ENCODE data around the gene ELF1. TPM values are rescaled to one million over a fixed set of nuclear protein-coding genes. Genes with fewer than 3 reads are reported as not detected.
"Not testable (repeated sequence)": the region's sequence is repeated elsewhere in the genome, so short reads cannot be mapped to it uniquely, and the experiment has no call there.

The ELF1 gene
- total RNA-seq, 2 experiments from 2014 or later = 70.8 to 71.2 TPM

DNA sequence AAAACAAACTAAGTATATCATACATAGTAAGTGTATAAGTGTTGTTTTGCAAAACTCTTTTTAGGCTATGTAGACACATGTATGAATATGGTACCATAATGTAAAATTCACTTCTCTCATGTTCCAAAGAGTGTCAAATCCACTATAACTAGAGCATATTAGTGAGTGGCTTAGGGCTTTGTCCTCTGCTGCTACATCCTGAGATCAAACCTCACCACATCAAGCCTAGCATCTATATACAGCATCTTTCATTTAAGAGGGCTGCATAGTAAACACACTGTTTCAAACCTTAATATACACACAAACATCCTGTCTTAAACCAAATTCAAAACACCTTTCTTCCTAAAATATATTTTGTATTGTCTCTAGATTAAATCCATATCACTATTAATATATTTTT lies 38.7 kb downstream of the ELF1 start:
- no peaks in the 10 kb centered on the region for H3K9me3 Mint-ChIP-seq
- no peak for DNase-seq
- intact Hi-C loops (cut with micrococcal nuclease) = loop anchor here (1.0 to 5.0 kb wide), 4 partner anchors 11 to 482 kb away; no protein-coding TSS in a partner anchor
- POLR2A ChIA-PET = interaction anchor here (6.8 kb wide), 1 partner anchor 36 kb away, joined by 87 read pairs; the partner anchor contains the start of gene ELF1
- peak overlapping the region; percentile 92 for H3K27ac Mint-ChIP-seq
- H3K4me1 Mint-ChIP-seq (ENCODE audit: low read depth) = peaks cover 67% of the 10 kb centered on the region
- CTCF ChIA-PET = interaction anchor here (1.9 kb wide), 1 partner anchor 32 kb away, joined by 4 read pairs; no protein-coding TSS in a partner anchor
- no peaks in the 10 kb centered on the region for H3K27me3 Mint-ChIP-seq
- H3K4me3 Mint-ChIP-seq = peak overlapping the region; percentile 81
- H3K36me3 Mint-ChIP-seq = peaks cover 32% of the 10 kb centered on the region

DNA sequence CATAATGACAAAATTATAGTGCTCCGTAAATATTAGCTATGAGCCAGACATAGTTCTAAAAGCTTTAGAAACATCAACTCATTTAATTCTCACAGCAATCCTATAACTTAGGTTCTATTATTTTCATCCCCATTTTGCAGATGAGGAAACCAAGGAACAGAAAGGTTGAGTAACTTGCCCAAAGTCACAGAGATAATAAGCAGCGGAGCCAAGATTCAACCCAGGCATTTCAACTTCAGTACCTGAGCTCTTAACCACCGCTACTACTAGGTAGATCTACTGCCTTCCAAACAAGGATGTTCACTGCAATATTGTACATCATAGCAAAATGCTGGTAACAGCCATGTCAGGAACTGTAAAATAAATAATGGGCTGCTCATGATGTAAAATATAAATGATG lies 39.9 kb downstream of the ELF1 start:
- peaks cover 34% of the 10 kb centered on the region for H3K36me3 Mint-ChIP-seq
- ChIA-PET POLR2A (interaction anchor here (1.0 to 6.8 kb wide), 4 partner anchors 29 to 82 kb away, joined by 3 to 87 read pairs (median 4); partner anchors contain the start of genes ELF1 and WBP4), CTCF (interaction anchor here (1.0 to 1.4 kb wide), 6 partner anchors 11 to 75 kb away, joined by 3 to 4 read pairs (median 3); no protein-coding TSS in a partner anchor)
- no peaks in the 10 kb centered on the region for H3K27me3 Mint-ChIP-seq
- peak; percentile 16 for DNase-seq
- peaks cover 71% of the 10 kb centered on the region for H3K4me1 Mint-ChIP-seq (ENCODE audit: low read depth)
- H3K4me3 Mint-ChIP-seq = peak overlapping the region; percentile 81
- H3K27ac Mint-ChIP-seq = peak overlapping the region; percentile 92
- intact Hi-C loops (cut with micrococcal nuclease) = no loop called here
- no peaks in the 10 kb centered on the region for H3K9me3 Mint-ChIP-seq

DNA sequence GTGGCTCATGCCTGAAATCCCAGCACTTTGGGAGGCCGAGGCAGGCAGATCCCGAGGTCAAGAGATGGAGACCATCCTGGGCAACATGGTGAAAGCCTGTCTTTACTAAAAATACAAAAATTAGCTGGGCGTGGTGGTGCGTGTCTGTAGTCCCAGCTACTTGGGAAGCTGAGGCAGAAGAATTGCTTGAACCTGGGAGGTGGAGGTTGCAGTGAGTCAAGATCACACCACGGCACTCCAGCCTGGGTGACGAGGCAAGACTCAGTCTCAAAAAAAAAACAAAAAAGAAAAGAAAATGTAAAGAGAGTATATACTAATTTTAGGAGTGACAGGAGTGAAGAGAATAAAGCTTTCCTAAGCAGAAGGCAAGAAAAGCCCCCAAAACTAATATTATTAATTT lies 41.0 kb downstream of the ELF1 start:
- intact Hi-C loops (cut with micrococcal nuclease); H3K27me3 Mint-ChIP-seq; H3K9me3 Mint-ChIP-seq: not testable (repeated sequence)
- Mint-ChIP-seq H3K4me3 (peak overlapping the region; percentile 81), H3K27ac (peak overlapping the region; percentile 92), H3K36me3 (peaks cover 34% of the 10 kb centered on the region), H3K4me1 (ENCODE audit: low read depth) (peaks cover 69% of the 10 kb centered on the region)
- DNase-seq = peak; percentile 52
- ChIA-PET POLR2A (interaction anchor here (0.6 to 6.8 kb wide), 4 partner anchors 11 to 38 kb away, joined by 3 to 87 read pairs (median 4); partner anchors contain the start of gene ELF1), CTCF (interaction anchor here (1.0 to 1.4 kb wide), 4 partner anchors 30 to 69 kb away, joined by 3 to 5 read pairs (median 4); no protein-coding TSS in a partner anchor)

DNA sequence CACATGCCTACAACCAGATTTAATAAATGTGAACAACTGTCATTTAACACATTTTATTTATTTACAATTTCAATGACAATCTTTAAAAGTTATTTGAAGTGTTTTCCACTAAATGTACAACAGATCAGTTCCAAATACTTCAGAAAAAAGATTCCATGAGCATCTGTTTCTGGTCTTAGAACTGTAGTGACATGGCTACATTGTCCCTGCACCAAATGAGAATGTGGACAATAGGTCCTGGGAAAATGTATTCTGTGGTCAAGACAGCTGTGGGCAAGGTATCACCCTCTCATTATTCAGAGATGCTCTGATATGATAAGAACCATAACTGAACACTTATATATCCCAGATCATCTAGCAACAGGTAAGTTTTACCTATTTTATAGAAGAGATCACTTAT lies 43.7 kb downstream of the ELF1 start:
- H3K27me3 Mint-ChIP-seq = no peaks in the 10 kb centered on the region
- peaks cover 85% of the 10 kb centered on the region for H3K4me1 Mint-ChIP-seq (ENCODE audit: low read depth)
- intact Hi-C loops (cut with micrococcal nuclease) = no loop called here
- ChIA-PET POLR2A (interaction anchor here (1.9 to 3.6 kb wide), 2 partner anchors 43 to 54 kb away, joined by 9 to 22 read pairs; partner anchors contain the start of gene ELF1), CTCF (interaction anchor here (0.8 to 2.2 kb wide), 11 partner anchors 11 to 247 kb away, joined by 3 to 22 read pairs (median 7); partner anchors contain the start of gene ELF1)
- H3K36me3 Mint-ChIP-seq = peaks cover 20% of the 10 kb centered on the region
- H3K27ac Mint-ChIP-seq = peak overlapping the region; percentile 92
- H3K9me3 Mint-ChIP-seq = no peaks in the 10 kb centered on the region
- H3K4me3 Mint-ChIP-seq = peak overlapping the region; percentile 36
- DNase-seq = no peak

DNA sequence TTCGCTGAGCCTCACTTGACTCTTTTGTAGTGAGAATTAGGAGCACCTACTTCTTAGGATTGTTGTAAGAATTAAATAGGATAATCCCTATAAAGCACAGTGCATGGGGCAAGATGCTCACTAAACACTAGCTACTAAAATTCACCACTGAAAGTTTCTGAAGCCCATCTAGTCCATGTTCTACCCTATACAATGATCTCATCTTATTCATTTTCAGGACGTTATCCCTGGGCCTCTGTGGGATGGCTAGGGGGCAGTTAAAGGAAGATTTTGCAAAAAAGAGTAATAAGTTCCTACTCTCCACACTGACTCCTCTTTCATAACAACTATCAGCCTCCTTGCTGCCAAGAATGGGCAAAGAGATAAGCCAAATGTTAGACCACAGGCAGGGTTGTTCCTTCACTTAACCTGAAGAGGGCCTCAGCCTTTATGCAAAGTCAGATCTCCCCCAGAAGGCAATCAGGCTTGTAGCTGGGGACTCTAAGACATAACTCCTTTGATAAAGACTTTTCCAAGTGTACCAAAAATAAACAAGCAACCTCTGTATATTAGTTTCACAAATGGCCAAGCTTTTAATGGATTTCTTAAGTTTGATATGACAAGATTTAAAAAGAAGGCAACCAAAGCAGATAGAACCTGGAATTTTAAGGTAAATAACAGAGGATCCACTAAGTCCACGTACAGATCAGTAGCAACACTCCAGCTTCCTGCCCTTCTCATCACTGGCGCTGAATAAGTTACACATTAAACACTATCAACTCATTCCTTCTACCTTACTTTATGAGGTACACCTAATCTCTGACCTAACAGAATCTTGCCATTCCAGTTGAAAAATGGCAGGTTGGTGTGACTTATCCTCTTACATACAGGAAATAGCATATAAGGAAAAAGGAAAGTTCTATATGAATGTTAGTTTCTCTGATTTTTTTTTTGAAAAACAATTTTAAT lies 44.4 kb downstream of the ELF1 start:
- H3K4me3 Mint-ChIP-seq = peak overlapping the region; percentile 56
- H3K4me1 Mint-ChIP-seq (ENCODE audit: low read depth) = peaks cover 87% of the 10 kb centered on the region
- ChIA-PET CTCF (interaction anchor here (0.6 to 2.8 kb wide), 34 partner anchors 10 to 336 kb away, joined by 3 to 22 read pairs (median 4); partner anchors contain the start of genes ELF1 and SLC25A15), POLR2A (interaction anchor here (0.8 to 3.6 kb wide), 6 partner anchors 12 to 80 kb away, joined by 3 to 22 read pairs (median 6); partner anchors contain the start of gene ELF1)
- H3K9me3 Mint-ChIP-seq = no peaks in the 10 kb centered on the region
- H3K36me3 Mint-ChIP-seq = peaks cover 18% of the 10 kb centered on the region
- peak overlapping the region; percentile 92 for H3K27ac Mint-ChIP-seq
- DNase-seq = peak; percentile 45
- H3K27me3 Mint-ChIP-seq = no peaks in the 10 kb centered on the region
- intact Hi-C loops (cut with micrococcal nuclease) = loop anchor here (1.0 kb wide), 3 partner anchors 8 to 158 kb away; partner anchors contain the start of genes ELF1 and KBTBD6

DNA sequence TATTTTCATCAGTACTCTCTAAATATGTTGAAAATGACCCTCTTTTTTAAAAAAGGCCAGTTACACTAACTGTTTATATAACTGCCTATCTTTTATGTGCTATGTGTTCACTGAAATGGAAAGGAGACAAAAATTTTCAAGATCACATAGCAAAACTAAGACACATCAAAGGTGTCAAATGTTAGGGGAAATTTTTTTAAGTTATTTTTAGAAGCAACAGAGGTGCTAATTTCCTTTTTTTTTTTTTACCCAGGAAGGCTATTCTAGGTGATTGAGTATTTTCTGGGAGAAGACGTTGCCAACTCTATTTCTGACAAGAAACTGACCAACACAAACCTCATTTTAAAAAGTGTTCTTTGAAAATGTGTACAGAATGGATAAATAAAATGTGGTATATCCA lies 45.7 kb downstream of the ELF1 start:
- H3K4me3 Mint-ChIP-seq = peak overlapping the region; percentile 33
- H3K9me3 Mint-ChIP-seq = no peaks in the 10 kb centered on the region
- H3K27me3 Mint-ChIP-seq = no peaks in the 10 kb centered on the region
- peak overlapping the region; percentile 92 for H3K27ac Mint-ChIP-seq
- CTCF ChIA-PET = interaction anchor here (0.7 to 2.8 kb wide), 17 partner anchors 11 to 206 kb away, joined by 3 to 22 read pairs (median 4); partner anchors contain the start of gene ELF1
- intact Hi-C loops (cut with micrococcal nuclease) = loop anchor here (2.0 kb wide), 1 partner anchor 13 kb away; no protein-coding TSS in a partner anchor
- POLR2A ChIA-PET = interaction anchor here (0.8 to 3.6 kb wide), 4 partner anchors 40 to 82 kb away, joined by 3 to 22 read pairs (median 8); partner anchors contain the start of gene ELF1
- peaks cover 12% of the 10 kb centered on the region for H3K36me3 Mint-ChIP-seq
- H3K4me1 Mint-ChIP-seq (ENCODE audit: low read depth) = peaks cover 91% of the 10 kb centered on the region
- DNase-seq = no peak

DNA sequence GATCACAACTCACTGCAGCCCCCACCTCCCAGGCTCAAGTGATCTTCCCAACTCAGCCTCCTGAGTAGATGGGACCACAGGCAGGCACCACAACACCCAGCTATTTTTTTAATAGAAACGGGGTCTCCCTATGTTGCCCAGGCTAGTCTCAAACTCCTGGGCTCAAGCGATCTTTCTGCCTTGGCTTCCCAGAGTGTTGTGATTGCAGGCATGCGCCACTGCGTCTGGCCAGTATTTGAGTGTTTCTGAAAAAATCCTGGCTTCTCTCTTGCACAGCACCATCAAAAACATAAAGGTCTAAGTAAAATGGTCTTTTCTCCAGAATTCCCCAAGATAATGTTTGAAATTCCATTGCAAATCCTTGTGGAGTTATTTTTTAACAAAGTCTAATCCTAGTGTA lies 47.8 kb downstream of the ELF1 start:
- intact Hi-C loops (cut with micrococcal nuclease) = no loop called here
- DNase-seq = no peak
- Mint-ChIP-seq H3K27me3 (no peaks in the 10 kb centered on the region), H3K4me3 (no peak overlapping the region), H3K4me1 (ENCODE audit: low read depth) (peaks cover 93% of the 10 kb centered on the region), H3K27ac (peak overlapping the region; percentile 63), H3K9me3 (no peaks in the 10 kb centered on the region), H3K36me3 (peaks cover 4% of the 10 kb centered on the region)
- ChIA-PET CTCF (interaction anchor here (1.3 kb wide), 1 partner anchor 83 kb away, joined by 3 read pairs; no protein-coding TSS in a partner anchor), POLR2A (interaction anchor here (1.3 to 1.7 kb wide), 3 partner anchors 34 to 50 kb away, joined by 4 to 7 read pairs (median 4); partner anchors contain the start of gene ELF1)

DNA sequence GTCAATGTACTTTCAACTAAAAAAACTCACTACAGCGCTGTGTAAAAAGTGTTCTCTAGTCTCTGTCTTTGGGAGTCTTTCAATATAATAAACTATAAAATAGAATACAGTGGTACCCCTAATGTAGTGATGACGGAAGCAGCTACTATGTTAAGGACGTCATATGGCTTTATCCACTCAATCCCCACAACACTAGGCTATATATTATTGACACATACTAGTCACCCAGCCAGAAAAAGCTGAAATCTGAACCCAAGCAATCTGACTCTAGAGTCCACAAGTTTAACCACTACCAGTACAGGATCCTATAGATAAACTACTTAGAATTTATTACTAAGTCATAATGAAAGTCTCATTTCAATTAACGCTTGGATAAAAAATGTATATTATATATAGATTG lies 48.3 kb downstream of the ELF1 start:
- Mint-ChIP-seq H3K36me3 (peaks cover 2% of the 10 kb centered on the region), H3K4me3 (peak overlapping the region; percentile 16), H3K27ac (peak overlapping the region; percentile 68), H3K27me3 (no peaks in the 10 kb centered on the region), H3K4me1 (ENCODE audit: low read depth) (peaks cover 92% of the 10 kb centered on the region), H3K9me3 (no peaks in the 10 kb centered on the region)
- ChIA-PET POLR2A (interaction anchor here (1.6 to 1.7 kb wide), 2 partner anchors 48 to 50 kb away, joined by 4 to 7 read pairs; partner anchors contain the start of gene ELF1), CTCF (interaction anchor here (1.3 kb wide), 1 partner anchor 83 kb away, joined by 3 read pairs; no protein-coding TSS in a partner anchor)
- DNase-seq = no peak
- intact Hi-C loops (cut with micrococcal nuclease) = no loop called here

DNA sequence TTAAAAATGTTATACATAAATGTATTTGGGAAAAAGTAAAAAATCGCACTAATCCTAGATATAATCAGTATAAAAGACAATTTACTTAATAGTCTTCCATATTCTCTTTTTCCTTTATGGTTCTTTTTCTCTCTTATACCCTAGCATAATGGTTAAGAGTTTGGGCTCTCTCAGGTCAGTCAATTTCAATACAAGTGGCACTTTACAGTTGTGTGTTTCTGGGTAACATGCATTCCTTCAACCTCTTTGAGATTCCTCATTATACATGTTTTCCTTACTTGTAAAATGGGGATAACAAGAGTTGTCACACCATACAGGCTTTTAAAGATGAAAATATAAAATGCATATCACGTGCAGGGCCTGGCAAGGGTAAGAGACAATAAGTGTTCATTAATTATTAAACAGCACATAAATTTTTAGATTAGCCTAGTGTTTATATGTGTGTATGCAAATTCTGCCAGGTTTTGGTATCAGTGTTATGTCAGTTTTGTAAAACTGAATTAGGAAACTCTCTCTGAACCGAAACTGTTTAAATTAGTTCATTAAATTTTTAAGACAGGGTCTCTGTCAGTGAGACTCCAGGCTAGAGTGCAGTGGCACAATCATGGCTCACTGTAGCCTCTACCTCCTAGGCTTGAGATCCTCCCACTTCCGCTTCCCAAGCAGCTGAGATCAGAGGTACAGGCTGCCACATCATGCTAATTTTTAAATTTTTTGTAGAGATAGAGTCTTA lies 49.8 kb downstream of the ELF1 start:
- H3K27ac Mint-ChIP-seq = peak overlapping the region; percentile 68
- no peaks in the 10 kb centered on the region for H3K27me3 Mint-ChIP-seq

DNA sequence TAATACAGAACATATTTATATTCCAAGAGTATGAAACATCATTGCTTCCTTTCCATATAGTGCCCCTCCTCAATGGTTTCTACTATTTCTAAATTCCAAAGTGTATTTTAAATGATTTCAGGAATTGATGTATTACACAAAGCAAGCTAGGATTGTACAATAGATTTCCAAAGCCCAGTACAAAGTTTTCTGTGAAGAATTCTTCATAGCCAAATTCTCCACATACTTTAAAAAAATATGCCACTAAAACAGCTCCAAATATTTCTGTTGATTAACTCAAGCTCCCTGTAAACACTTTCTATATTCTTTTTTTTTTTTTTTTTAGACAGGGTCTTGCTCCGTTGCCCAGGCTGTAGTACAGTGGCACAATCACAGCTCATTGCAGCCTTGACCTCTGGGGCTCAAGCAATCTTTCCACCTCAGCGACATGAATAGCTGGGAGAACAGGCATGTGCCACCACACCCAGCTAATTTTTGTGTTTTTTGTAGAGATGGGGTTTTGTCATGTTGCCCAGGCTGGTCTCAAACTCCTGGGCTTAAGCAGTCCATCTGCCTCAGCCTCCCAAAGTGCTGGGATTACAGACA lies 50.6 kb downstream of the ELF1 start:
- H3K36me3 Mint-ChIP-seq = no peaks in the 10 kb centered on the region
- POLR2A ChIA-PET = interaction anchor here (0.7 kb wide), 1 partner anchor 44 kb away, joined by 3 read pairs; no protein-coding TSS in a partner anchor
- H3K9me3 Mint-ChIP-seq = no peaks in the 10 kb centered on the region
- H3K27ac Mint-ChIP-seq = peak overlapping the region; percentile 28
- H3K4me1 Mint-ChIP-seq (ENCODE audit: low read depth) = peaks cover 92% of the 10 kb centered on the region
- no peaks in the 10 kb centered on the region for H3K27me3 Mint-ChIP-seq
- intact Hi-C loops (cut with micrococcal nuclease) = no loop called here
- CTCF ChIA-PET = interaction anchor here (1.0 kb wide), 1 partner anchor 11 kb away, joined by 3 read pairs; no protein-coding TSS in a partner anchor
- DNase-seq = no peak
- no peak overlapping the region for H3K4me3 Mint-ChIP-seq

More for the DNA sequence above, 49.8 kb downstream of the ELF1 start:
- POLR2A ChIA-PET = interaction anchor here (0.8 to 1.7 kb wide), 3 partner anchors 40 to 52 kb away, joined by 3 to 7 read pairs (median 4); partner anchors contain the start of gene ELF1
- peaks cover 90% of the 10 kb centered on the region for H3K4me1 Mint-ChIP-seq (ENCODE audit: low read depth)
- H3K36me3 Mint-ChIP-seq = no peaks in the 10 kb centered on the region
- H3K4me3 Mint-ChIP-seq = peak overlapping the region; percentile 9
- intact Hi-C loops (cut with micrococcal nuclease) = loop anchor here (1.0 kb wide), 1 partner anchor 11 kb away; no protein-coding TSS in a partner anchor
- CTCF ChIA-PET = no interaction called here
- DNase-seq = peak; percentile 57
- no peaks in the 10 kb centered on the region for H3K9me3 Mint-ChIP-seq
